Neural cell (in vitro differentiated cells): ENCODE measurements around the gene GUCY1A2.

Source experiments
- CTCF ChIP-seq: fragments of 450-650 bp; IDR thresholded peaks from 2 replicates; pipeline ENCODE4 v1.5.1; 2014; ENCODE audit warnings: antibody characterized with exemption, mild to moderate bottlenecking, moderate library complexity; ENCODE audit not compliant: poor library complexity, severe bottlenecking
- EP300 ChIP-seq: fragments of 450-650 bp; conservative IDR thresholded peaks from 2 replicates; pipeline ENCODE4 v1.6.1; 2014; ENCODE audit warnings: antibody characterized with exemption, mild to moderate bottlenecking, moderate library complexity; ENCODE audit not compliant: poor library complexity, severe bottlenecking

GRCh38 chr11:106920899-106921509 lies 97.3 kb downstream of the GUCY1A2 start:
- TF ChIP-seq CTCF (no peak), EP300 (no peak)
